Muscle layer of colon (tissue), 2 donors: ENCODE results near the gene KLHL6.
A peak's percentile ranks its signal among the peaks of the same experiment; 100 is the strongest.
"Not testable (repeated sequence)": the region's sequence is repeated elsewhere in the genome, so short reads cannot be mapped to it uniquely, and the experiment has no call there.

Experiments
- H3K27ac ChIP-seq: one replicate; pipeline ENCODE4 v1.7.0; 2013; ENCODE audit warnings: low read depth, mild to moderate bottlenecking, low read length, moderate library complexity
- H3K27me3 ChIP-seq, 2 donors: one replicate each; pipeline ENCODE4 v1.7.0; 2013; ENCODE audit warnings: low read length in 2 of 2, mild to moderate bottlenecking in 2 of 2; ENCODE audit not compliant: insufficient read depth in 2 of 2, control insufficient read depth in 1 of 2
- H3K36me3 ChIP-seq: one replicate; pipeline ENCODE4 v1.7.0; 2013; ENCODE audit warnings: mild to moderate bottlenecking, low read length; ENCODE audit not compliant: insufficient read depth
- H3K4me1 ChIP-seq: one replicate; pipeline ENCODE4 v1.7.0; 2013; ENCODE audit warnings: mild to moderate bottlenecking, low read length; ENCODE audit not compliant: insufficient read depth
- H3K4me3 ChIP-seq, 2 donors: one replicate each; pipeline ENCODE4 v1.7.0; 2013; ENCODE audit warnings: low read length in 2 of 2, low read depth in 1 of 2, mild to moderate bottlenecking in 1 of 2, moderate library complexity in 1 of 2
- H3K9ac ChIP-seq: one replicate; pipeline ENCODE4 v1.7.0; 2013; ENCODE audit warnings: low read length
- H3K9me3 ChIP-seq: one replicate; pipeline ENCODE4 v1.7.0; 2013; ENCODE audit warnings: mild to moderate bottlenecking, low read length
- donor health status: abdominal sarcoma.
- donor health status: Adenocarcinoma of cecum.

Gene KLHL6

DNA sequence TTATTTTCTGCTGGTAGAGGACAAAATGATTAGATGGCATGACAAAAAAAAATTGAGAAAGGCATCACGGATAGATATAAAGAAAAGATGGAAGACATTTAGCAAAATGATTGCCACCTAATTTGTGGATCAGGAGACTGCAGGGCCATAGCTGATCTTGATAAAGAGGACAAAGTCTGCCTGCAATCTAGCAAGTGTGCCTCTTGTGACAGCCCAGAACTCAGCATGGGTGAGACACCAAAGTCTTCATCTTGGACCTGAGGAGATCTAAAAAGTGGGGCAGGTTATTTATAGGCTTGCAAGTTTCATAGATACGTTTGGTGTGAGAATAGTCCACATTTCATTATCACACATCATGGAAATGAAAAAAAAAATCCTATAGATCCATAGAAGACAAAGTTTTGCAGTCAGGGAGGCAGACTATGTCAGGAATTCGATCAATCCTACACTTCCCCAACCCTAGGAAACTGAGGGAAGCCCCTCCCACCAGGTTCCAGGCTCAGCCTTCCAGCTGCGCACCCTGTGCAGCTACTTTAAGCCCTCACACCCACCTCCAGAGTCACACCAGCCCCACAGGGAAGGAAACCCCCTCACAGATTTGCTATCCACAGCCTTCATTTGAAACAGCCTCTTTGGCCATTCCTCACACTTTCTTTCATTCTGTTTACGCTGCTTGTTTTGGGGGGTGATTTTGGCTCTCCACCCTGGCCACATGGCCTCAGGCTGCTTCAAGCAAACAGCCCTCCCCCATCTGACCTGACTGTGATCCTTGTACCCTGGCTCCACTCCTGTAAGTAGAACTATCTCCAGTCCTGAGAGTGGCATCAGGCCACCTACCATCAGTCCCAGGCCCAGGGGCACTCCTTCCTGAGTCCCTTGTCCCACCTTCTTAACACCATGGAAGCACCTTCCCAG is 28.1 kb upstream of the KLHL6 start:
- no peaks in the 10 kb centered on the region for H3K36me3 ChIP-seq
- no peaks in the 10 kb centered on the region for H3K27me3 ChIP-seq
- no peak overlapping the region for H3K4me3 ChIP-seq
- no peaks in the 10 kb centered on the region for H3K9me3 ChIP-seq
- peaks cover 23% of the 10 kb centered on the region for H3K4me1 ChIP-seq
- H3K27ac ChIP-seq, result peak overlapping the region; percentile 69
- no peak overlapping the region for H3K9ac ChIP-seq

DNA sequence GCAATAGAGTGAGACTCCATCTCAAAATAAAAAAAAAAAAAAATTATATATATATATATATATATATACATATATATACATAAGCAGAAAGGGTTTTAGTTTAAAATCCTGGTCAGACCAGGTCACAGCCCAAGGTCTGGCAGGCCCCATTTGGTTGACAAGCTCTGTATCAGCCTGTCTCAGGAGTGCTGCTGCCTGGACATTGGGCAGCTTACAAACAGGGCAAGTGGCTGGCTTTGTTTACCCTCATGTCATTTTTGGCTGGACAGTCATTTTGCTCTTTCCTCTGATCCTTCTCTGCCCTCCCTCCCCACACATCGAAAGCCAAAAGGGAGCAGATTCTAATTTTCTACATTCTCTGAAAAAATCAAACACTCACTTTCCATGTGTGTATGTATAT is 26.7 kb upstream of the KLHL6 start:
- no peaks in the 10 kb centered on the region for H3K9me3 ChIP-seq
- H3K36me3 ChIP-seq, result no peaks in the 10 kb centered on the region
- H3K27ac ChIP-seq, result no peak overlapping the region
- H3K9ac ChIP-seq, result no peak overlapping the region
- H3K4me1 ChIP-seq, result peaks cover 23% of the 10 kb centered on the region
- H3K27me3 ChIP-seq, result no peaks in the 10 kb centered on the region
- no peak overlapping the region for H3K4me3 ChIP-seq

DNA sequence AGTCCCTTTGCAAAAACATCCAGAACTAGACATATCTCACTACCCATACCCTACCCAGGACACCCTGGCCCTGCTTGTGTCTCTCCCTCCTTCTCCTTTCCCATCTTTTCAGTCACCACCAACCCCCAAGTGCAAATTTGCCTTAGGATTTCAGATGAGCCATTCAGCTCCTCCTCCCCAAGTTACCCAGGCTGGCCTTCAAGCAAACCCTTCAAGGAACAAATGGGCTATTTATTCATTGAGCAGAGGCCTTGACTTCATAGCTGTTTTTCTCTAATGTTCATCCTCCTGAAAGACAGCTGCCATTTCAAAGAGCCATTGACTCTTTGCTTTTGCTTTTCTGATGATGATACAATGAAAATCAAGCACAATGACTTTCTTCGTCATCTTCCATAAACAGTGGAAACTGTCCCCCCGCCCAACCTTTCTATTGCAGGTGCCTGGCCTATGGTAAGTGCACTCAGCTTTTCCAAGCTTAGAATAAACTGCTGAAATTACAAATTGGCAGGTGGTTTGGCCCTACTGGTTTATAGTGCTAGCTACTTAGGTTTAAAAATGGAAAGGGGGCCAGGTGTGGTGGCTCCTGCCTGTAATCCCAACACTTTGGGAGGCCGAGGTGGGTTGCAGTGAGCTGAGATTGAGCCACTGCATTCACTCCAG is 26.1 kb upstream of the KLHL6 start:
- Histone ChIP-seq H3K36me3 (no peaks in the 10 kb centered on the region), H3K9ac (no peak overlapping the region), H3K27ac (no peak overlapping the region), H3K4me3 (no peak overlapping the region), H3K9me3 (no peaks in the 10 kb centered on the region), H3K4me1 (peaks cover 27% of the 10 kb centered on the region), H3K27me3 (no peaks in the 10 kb centered on the region)

DNA sequence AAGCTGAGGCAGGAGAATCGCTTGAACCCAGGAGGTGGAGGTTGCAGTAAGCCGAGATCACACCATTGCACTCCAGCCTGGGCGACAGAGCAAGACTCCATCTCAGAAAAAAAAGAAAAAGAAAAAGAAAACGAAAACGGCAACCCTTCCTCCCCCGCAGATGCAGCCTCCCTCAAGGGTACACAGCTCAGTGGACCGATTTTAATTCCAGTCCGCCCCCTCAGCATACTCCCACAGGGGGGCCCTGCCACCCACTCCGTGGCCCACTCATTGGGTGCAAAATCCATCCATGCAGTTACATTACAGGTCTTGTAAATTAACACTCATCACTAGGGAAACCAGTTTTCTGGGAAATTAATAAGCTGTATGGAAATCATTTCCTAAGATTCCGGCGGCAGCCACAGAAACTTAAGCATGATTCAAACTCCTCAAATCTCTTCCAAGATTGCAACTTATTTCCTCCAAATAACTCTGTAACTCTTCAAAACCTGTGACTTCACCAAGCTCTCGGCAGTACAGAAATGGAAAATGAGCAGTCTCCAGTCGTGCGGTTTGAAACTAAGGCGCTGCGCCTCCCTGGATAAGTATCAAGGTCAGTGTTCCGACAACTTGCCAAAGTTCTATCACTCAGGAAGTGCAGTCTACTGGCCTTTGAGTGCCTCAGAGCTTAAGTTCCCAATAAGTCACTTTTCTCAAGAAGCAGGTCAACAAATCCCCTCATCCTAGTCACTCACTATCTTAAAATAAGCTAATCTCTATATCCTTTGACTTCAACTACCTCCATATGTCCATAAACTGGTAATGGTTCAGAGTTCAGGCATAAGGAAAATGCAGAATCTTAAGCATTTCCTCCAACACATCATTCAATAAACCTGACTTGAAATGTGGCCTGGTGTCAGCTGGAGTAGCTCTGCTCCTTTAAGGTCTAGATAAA is 24.7 kb upstream of the KLHL6 start:
- no peak overlapping the region for H3K9ac ChIP-seq
- H3K27me3 ChIP-seq, result no peaks in the 10 kb centered on the region
- H3K4me1 ChIP-seq, result peaks cover 28% of the 10 kb centered on the region
- H3K36me3 ChIP-seq, result no peaks in the 10 kb centered on the region
- H3K27ac ChIP-seq, result no peak overlapping the region
- H3K9me3 ChIP-seq, result no peaks in the 10 kb centered on the region
- H3K4me3 ChIP-seq, result no peak overlapping the region

DNA sequence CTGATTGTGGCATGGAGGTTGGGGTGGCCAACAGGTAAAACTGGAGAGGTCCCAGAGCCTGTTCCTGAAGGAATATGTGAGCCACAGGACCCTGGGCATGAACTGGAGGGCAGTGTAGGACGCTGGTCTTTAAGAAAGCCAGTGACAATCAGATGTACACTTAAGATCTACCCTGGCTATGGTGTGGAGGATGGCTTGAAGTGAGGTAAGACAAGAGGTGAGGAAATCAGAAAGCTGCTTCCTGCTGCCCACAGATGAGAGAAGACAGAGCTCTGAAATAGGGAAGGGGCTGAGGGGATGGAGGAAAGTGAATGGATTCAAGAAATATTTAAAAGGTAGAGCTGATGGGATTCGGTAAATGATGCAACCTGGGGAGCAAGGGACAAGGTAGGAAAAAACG is 22.7 kb upstream of the KLHL6 start:
- Histone ChIP-seq H3K9ac (no peak overlapping the region), H3K4me1 (peaks cover 8% of the 10 kb centered on the region), H3K27me3 (no peaks in the 10 kb centered on the region), H3K27ac (no peak overlapping the region), H3K9me3 (no peaks in the 10 kb centered on the region), H3K36me3 (no peaks in the 10 kb centered on the region), H3K4me3 (no peak overlapping the region)

DNA sequence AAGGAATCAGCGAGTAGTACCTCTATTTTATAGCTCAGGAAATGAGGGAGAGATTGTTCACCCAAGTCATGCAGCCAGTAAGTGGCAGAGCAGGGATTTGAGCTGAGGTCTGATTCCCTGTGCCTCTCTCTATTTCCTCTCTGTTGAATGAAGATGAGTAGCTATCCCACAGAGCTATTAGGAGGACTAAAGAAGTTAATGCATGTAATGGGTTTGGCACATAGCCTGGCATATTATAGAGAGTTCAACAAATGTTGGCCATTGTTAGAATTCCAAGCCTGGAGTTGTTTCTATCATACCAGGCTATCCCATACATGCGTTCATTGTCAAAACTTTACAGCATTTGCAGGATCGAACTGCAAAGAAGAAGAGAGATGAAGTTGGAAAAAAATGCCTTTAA is 21.8 kb upstream of the KLHL6 start:
- no peaks in the 10 kb centered on the region for H3K9me3 ChIP-seq
- H3K27ac ChIP-seq, result no peak overlapping the region
- peaks cover 8% of the 10 kb centered on the region for H3K4me1 ChIP-seq
- H3K27me3 ChIP-seq, result no peaks in the 10 kb centered on the region
- H3K4me3 ChIP-seq, result no peak overlapping the region
- H3K36me3 ChIP-seq, result no peaks in the 10 kb centered on the region
- no peak overlapping the region for H3K9ac ChIP-seq

DNA sequence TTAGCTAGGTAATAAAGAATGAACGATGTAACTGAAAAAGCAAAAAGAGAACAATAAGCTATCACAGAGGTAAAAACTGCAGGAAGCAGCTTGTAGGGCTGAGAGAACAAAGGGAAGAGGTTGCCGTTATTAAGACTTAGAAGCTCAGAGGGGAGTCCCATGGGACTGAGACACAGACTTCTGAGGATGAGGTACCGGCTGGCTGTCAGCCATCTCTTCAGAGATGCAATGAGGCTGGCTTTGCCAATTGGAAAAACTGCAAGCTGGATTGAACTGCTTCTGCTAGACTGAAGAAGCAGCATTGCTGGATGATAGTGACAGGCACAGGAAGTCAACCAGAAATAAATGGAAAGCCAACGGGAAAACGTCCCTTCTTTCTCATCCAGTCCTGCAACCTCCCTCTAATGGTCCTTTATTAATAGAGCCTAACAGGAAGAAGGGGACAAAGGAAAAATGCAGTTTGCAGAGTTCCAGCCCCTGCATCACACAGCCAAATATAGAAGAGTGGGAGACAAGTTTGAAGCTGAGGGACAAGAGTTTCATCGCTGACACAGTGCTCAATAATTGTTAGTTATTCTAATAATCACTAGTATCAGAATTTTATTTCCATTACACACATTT is 21.1 kb upstream of the KLHL6 start:
- H3K4me1 ChIP-seq, result peaks cover 8% of the 10 kb centered on the region
- no peak overlapping the region for H3K4me3 ChIP-seq
- H3K27me3 ChIP-seq, result no peaks in the 10 kb centered on the region
- no peak overlapping the region for H3K9ac ChIP-seq
- no peaks in the 10 kb centered on the region for H3K9me3 ChIP-seq
- H3K36me3 ChIP-seq, result no peaks in the 10 kb centered on the region
- H3K27ac ChIP-seq, result no peak overlapping the region

DNA sequence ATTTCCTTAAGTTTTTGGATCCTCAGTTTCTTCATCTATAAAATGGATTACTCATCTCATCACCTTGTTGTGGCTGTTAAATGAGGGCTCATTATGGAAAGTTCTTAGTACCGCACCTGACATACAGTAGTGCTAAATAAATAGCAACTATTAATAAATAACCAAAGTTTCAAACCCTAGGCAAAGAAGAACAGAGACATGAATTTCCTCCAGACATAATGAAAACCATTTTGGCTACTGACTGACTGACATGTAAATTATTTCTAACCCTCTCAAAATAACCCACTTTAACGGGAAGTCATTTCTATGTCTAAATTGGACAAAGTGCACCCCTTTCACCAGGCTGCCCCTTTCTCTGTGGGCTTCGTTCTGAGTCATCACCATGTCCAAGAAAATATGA is 17.4 kb upstream of the KLHL6 start:
- H3K27me3 ChIP-seq, result no peaks in the 10 kb centered on the region
- H3K27ac ChIP-seq, result no peak overlapping the region
- H3K4me3 ChIP-seq, result no peak overlapping the region
- H3K9ac ChIP-seq, result no peak overlapping the region
- H3K4me1 ChIP-seq, result peaks cover 8% of the 10 kb centered on the region
- H3K9me3 ChIP-seq, result no peaks in the 10 kb centered on the region
- no peaks in the 10 kb centered on the region for H3K36me3 ChIP-seq

DNA sequence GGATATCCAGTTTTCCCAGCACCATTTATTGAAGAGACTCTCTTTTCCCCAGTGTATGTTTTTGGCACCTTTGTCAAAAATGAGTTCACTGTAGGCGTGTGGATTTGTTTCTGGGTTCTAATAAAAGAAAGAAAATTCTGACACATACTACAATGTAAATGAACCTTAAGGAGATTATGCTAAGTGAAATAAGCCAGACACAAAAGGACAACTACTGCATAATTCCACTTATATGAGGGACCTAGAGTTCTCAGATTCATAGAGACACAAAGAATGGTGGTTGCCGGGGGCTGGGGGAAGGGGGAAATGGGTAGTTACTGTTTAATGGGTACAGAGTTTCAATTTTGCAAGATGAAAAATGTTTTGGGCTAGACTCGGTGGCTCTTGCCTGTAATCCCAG is 14.7 kb upstream of the KLHL6 start:
- H3K9me3 ChIP-seq, H3K9ac ChIP-seq, H3K4me3 ChIP-seq, H3K27me3 ChIP-seq, H3K4me1 ChIP-seq, H3K36me3 ChIP-seq, H3K27ac ChIP-seq: not testable (repeated sequence)

DNA sequence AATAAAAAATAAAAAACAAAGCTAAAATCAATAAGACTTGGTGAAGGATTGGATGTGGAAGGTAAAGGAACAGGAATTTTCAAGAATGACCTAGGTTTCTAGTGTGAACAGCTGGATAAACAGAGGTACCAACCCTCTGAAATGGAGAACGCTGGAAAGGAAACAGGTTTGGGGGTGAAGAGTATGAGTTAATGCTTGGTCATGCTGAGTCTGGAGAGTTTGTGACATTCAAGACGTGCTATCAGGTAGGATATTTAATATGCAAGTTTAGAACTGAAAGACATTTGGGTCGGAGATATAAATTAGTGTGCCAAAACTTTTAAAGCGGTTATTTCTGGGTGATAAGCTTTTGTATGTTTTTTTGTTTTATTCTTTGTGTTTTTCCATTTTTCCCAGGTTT is 11.4 kb upstream of the KLHL6 start:
- no peak overlapping the region for H3K27ac ChIP-seq
- H3K4me1 ChIP-seq, result no peaks in the 10 kb centered on the region
- H3K9me3 ChIP-seq, result no peaks in the 10 kb centered on the region
- no peak overlapping the region for H3K4me3 ChIP-seq
- H3K9ac ChIP-seq, result no peak overlapping the region
- no peaks in the 10 kb centered on the region for H3K27me3 ChIP-seq
- no peaks in the 10 kb centered on the region for H3K36me3 ChIP-seq

DNA sequence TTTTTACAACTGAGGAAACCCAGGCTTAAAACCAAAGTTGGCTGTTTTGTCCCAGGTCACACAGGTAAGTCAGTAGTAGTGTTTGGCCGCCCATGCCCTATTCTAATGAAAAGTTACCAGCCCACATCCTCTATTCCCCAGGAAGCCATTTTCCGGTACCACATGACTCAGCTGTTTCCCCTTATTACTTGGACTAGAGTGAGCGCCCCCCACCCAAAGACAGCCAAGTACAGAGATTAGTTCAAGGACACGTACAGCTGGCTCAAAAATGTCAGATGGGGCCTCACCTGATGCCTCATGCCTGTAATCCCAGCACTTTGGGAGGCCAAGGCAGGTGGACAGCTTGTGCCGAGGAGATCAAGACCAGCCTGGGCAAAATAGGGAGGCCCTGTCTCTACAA is 8.5 kb upstream of the KLHL6 start:
- H3K9me3 ChIP-seq, result no peaks in the 10 kb centered on the region
- H3K4me3 ChIP-seq, result no peak overlapping the region
- no peak overlapping the region for H3K9ac ChIP-seq
- no peak overlapping the region for H3K27ac ChIP-seq
- H3K27me3 ChIP-seq, result no peaks in the 10 kb centered on the region
- H3K4me1 ChIP-seq, result no peaks in the 10 kb centered on the region
- no peaks in the 10 kb centered on the region for H3K36me3 ChIP-seq
